ENCODE measurements around the gene DEPDC1B.

The DEPDC1B gene

DNA sequence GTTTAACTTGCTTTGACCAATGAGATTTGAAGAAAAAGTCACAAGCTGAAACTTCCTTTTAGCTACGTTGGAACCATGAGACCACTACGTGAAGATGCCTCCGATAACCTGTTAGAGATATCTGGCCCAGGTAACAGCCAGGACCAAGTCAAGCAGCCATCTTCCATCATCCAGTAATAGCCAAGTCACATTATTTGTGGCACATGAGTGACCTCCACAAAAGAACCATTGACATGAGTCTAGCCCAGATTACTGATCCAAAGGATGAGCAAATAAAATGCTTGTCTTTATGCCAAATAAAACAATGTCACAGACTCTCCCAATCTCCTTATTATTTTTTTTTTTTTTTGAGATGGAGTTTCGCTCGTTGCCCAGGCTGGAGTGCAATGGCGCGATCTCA lies 1.6 kb downstream of the DEPDC1B start:
- Histone ChIP-seq H4K20me1 (ENCODE audit: insufficient read depth, low read length) (no peaks in the 10 kb centered on the region), H3K36me3 (ENCODE audit: insufficient read depth, low read length) (peaks cover 4% of the 10 kb centered on the region; the same call in 1 of the 2 replicates), H3K27me3 (ENCODE audit: insufficient read depth, low read length, poor library complexity) (no peaks in the 10 kb centered on the region), H3K9ac (ENCODE audit: low read depth, low read length) (no peak overlapping the region; the same call in 1 of the 2 replicates), H2AFZ (ENCODE audit: low read depth, low read length) (no peak overlapping the region), H3K4me1 (ENCODE audit: insufficient read depth, low read length) (peaks cover 34% of the 10 kb centered on the region), H3K27ac (ENCODE audit: low read length) (no peak overlapping the region), H3K4me2 (ENCODE audit: insufficient read depth, low read length) (peak overlapping the region; percentile 93), H3K79me2 (ENCODE audit: insufficient read depth, low read length) (peaks cover 64% of the 10 kb centered on the region), H3K4me3 (ENCODE audit: low read depth in 1 of 2, low read length in 2 of 2) (peak overlapping the region in 1 of 2 experiments; percentile 76; a peak in 2 of 4 replicates), H3K9me3 (ENCODE audit: insufficient read depth, low read length, severe bottlenecking) (no peaks in the 10 kb centered on the region)
- DNase-seq (no peak), ATAC-seq (ENCODE audit: insufficient read depth, low read depth) (no peak)
- TF ChIP-seq, protein P1, sequence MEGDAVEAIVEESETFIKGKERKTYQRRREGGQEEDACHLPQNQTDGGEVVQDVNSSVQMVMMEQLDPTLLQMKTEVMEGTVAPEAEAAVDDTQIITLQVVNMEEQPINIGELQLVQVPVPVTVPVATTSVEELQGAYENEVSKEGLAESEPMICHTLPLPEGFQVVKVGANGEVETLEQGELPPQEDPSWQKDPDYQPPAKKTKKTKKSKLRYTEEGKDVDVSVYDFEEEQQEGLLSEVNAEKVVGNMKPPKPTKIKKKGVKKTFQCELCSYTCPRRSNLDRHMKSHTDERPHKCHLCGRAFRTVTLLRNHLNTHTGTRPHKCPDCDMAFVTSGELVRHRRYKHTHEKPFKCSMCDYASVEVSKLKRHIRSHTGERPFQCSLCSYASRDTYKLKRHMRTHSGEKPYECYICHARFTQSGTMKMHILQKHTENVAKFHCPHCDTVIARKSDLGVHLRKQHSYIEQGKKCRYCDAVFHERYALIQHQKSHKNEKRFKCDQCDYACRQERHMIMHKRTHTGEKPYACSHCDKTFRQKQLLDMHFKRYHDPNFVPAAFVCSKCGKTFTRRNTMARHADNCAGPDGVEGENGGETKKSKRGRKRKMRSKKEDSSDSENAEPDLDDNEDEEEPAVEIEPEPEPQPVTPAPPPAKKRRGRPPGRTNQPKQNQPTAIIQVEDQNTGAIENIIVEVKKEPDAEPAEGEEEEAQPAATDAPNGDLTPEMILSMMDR (IDR thresholded peaks at IDR 0.05; ENCODE audit: borderline replicate concordance, extremely low read depth, low read length, poor library complexity, severe bottlenecking): no peak
- TF ChIP-seq EZH2 (IDR thresholded peaks at IDR 0.05; ENCODE audit: borderline replicate concordance, low read depth, low read length, severe bottlenecking): no peak

DNA sequence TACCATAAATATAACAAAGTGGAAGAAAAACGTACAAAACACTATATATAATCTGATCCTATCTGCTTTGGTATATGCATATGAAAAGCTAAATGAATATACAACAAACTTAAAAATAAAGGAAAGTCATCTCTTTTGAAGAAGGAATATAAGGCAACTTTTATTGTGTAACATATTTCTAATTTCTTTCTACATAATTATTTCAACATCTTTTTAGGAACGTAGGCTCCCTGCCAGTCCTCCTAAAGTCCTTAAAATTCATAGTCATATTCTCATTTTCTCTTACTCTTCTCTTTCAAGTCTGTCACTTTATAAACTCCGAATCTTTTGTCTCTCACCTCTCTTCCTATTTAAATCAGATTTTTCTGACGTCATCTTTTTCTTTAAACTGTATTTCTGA lies 9.6 kb downstream of the DEPDC1B start:
- Histone ChIP-seq H3K27me3 (ENCODE audit: insufficient read depth, low read length, poor library complexity) (no peaks in the 10 kb centered on the region), H3K36me3 (ENCODE audit: insufficient read depth, low read length) (peaks cover 23% of the 10 kb centered on the region), H3K4me2 (ENCODE audit: insufficient read depth, low read length) (no peak overlapping the region), H3K4me3 (ENCODE audit: low read depth in 1 of 2, low read length in 2 of 2) (no peak overlapping the region), H3K9ac (ENCODE audit: low read depth, low read length) (no peak overlapping the region), H3K27ac (ENCODE audit: low read length) (no peak overlapping the region), H4K20me1 (ENCODE audit: insufficient read depth, low read length) (peaks cover 20% of the 10 kb centered on the region; the same call in 1 of the 2 replicates), H2AFZ (ENCODE audit: low read depth, low read length) (no peak overlapping the region), H3K4me1 (ENCODE audit: insufficient read depth, low read length) (no peaks in the 10 kb centered on the region), H3K79me2 (ENCODE audit: insufficient read depth, low read length) (peaks cover 99% of the 10 kb centered on the region), H3K9me3 (ENCODE audit: insufficient read depth, low read length, severe bottlenecking) (no peaks in the 10 kb centered on the region)
- ATAC-seq (ENCODE audit: insufficient read depth, low read depth) (no peak), DNase-seq (no peak)
- TF ChIP-seq EZH2 (IDR thresholded peaks at IDR 0.05; ENCODE audit: borderline replicate concordance, low read depth, low read length, severe bottlenecking): no peak
- TF ChIP-seq, protein P1 (IDR thresholded peaks at IDR 0.05; ENCODE audit: borderline replicate concordance, extremely low read depth, low read length, poor library complexity, severe bottlenecking): no peak

DNA sequence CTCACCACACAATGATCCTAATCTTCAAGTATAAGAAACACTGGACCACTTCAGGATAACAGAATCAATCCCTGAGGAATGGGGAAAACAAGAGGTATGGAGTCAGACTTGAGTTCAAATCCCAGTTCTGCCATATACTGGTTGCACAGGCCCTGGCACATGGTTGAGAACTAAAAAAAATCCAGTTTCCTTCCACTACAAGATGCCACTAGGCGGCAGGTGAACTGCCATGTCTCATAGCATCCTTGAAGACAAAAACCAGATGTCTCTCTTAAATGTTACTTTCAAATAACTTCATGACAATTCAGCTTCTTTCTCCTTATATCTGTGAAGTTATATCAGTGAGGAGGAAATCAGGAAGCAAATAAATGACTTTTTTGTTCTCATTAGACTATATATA lies 11.0 kb downstream of the DEPDC1B start:
- TF ChIP-seq, protein P1 (IDR thresholded peaks at IDR 0.05; ENCODE audit: borderline replicate concordance, extremely low read depth, low read length, poor library complexity, severe bottlenecking): no peak
- no peak for TF ChIP-seq EZH2 (IDR thresholded peaks at IDR 0.05; ENCODE audit: borderline replicate concordance, low read depth, low read length, severe bottlenecking)
- Histone ChIP-seq H3K27me3 (ENCODE audit: insufficient read depth, low read length, poor library complexity) (no peaks in the 10 kb centered on the region), H3K4me3 (ENCODE audit: low read depth in 1 of 2, low read length in 2 of 2) (no peak overlapping the region), H4K20me1 (ENCODE audit: insufficient read depth, low read length) (peaks cover 20% of the 10 kb centered on the region; the same call in 1 of the 2 replicates), H3K9ac (ENCODE audit: low read depth, low read length) (no peak overlapping the region), H3K9me3 (ENCODE audit: insufficient read depth, low read length, severe bottlenecking) (no peaks in the 10 kb centered on the region), H3K27ac (ENCODE audit: low read length) (no peak overlapping the region), H2AFZ (ENCODE audit: low read depth, low read length) (no peak overlapping the region), H3K79me2 (ENCODE audit: insufficient read depth, low read length) (peaks cover 98% of the 10 kb centered on the region), H3K36me3 (ENCODE audit: insufficient read depth, low read length) (peaks cover 28% of the 10 kb centered on the region), H3K4me2 (ENCODE audit: insufficient read depth, low read length) (no peak overlapping the region), H3K4me1 (ENCODE audit: insufficient read depth, low read length) (no peaks in the 10 kb centered on the region)
- DNase-seq (no peak), ATAC-seq (ENCODE audit: insufficient read depth, low read depth) (no peak)

All from DND-41 (cell line).